HCT116 (cell line): ENCODE measurements around the gene ADAMTS14. TPM values are rescaled to one million over a fixed set of nuclear protein-coding genes. Genes with fewer than 3 reads are reported as not detected.

Experiments used
- ATAC-seq: fragments of 200-7000 bp; cut with Tn5 transposase; 2 replicates; pipeline ENCODE4 v1.9.1; 2020; ENCODE audit warnings: mild to moderate bottlenecking, moderate library complexity
- BruUV-seq: library from RNA; stranded (reverse); fragments of 400-500 nt; replicated peaks from 2 replicates; lab custom pipeline; 2021; lab: Mats Ljungman, UMichigan
- CTCF ChIA-PET: fragments of 300-600 bp; sonication (Branson Sonifier 250); formaldehyde crosslinking; loops from one replicate; lab custom pipeline; 2021; ENCODE audit warnings: antibody characterized with exemption; lab: Charles Lee
- POLR2A ChIA-PET: fragments of 300-600, 350-600 bp; sonication (Branson Sonifier 250); formaldehyde crosslinking; loops from one replicate; lab custom pipeline; 2021; ENCODE audit warnings: antibody characterized with exemption; lab: Charles Lee
- RAD21 ChIA-PET, 2 experiments: fragments of 300-600 bp; sonication (Branson Sonifier 250); formaldehyde crosslinking; loops; one replicate each; lab custom pipeline; 2023; ENCODE audit warnings: low total read pairs in 2 of 2; ENCODE audit not compliant: uncharacterized antibody in 2 of 2, unreplicated experiment in 2 of 2, low non-redundant PET in 1 of 2; lab: Charles Lee
- DNase-seq: peaks from one replicate; pipeline ENCODE4 v3.0.0-alpha.2; 2010; ENCODE audit warnings: low read depth, low spot score
- H2AFZ ChIP-seq: fragments of 200-600 bp; shearing (Covaris generic), sonication (generic); 2 replicates; pipeline ENCODE4 v1.6.1; 2017; ENCODE audit warnings: low read depth, mixed run types, mixed read lengths, antibody characterized with exemption, low read length; ENCODE audit not compliant: poor library complexity, severe bottlenecking
- H3K27ac ChIP-seq: 2 replicates; pipeline ENCODE4 v1.5.1; 2012; ENCODE audit warnings: low read depth, low read length
- H3K27me3 ChIP-seq: fragments of 200-600 bp; sonication (generic); 2 replicates; pipeline ENCODE4 v1.6.1; 2016; ENCODE audit warnings: mixed run types, low read length, mixed read lengths; ENCODE audit not compliant: insufficient read depth
- H3K36me3 ChIP-seq, 2 experiments: fragments of 200-500 bp in 1 of 2; fragments of 200-600 bp in 1 of 2; sonication (Bioruptor generic) in 1 of 2; sonication (generic) in 1 of 2; 2 replicates each; pipeline versions ENCODE4 v1.5.1 to v1.6.1; 2014 to 2016; ENCODE audit warnings: low read length in 2 of 2, inconsistent platforms in 1 of 2, mixed read lengths in 1 of 2, mixed run types in 1 of 2; ENCODE audit not compliant: insufficient read depth in 2 of 2, control insufficient read depth in 1 of 2
- H3K4me1 ChIP-seq, 2 experiments: fragments of 200-600 bp in 1 of 2; sonication (generic) in 1 of 2; 2 replicates each; pipeline versions ENCODE4 v1.5.1 to v1.6.1; 2012 to 2017; ENCODE audit warnings: low read length in 2 of 2, inconsistent platforms in 1 of 2, mild to moderate bottlenecking in 1 of 2, mixed read lengths in 1 of 2, mixed run types in 1 of 2, moderate library complexity in 1 of 2; ENCODE audit not compliant: insufficient read depth in 2 of 2, control insufficient read depth in 1 of 2
- H3K4me2 ChIP-seq: fragments of 200-600 bp; sonication (generic); 2 replicates; pipeline ENCODE4 v1.6.1; 2017; ENCODE audit warnings: mixed run types, low read length, mixed read lengths
- H3K4me3 ChIP-seq, 2 experiments: fragments of 200-600 bp in 1 of 2; sonication (generic) in 1 of 2; replicated peaks in 1 of 2; 2 replicates each; pipeline ENCODE4 v1.5.1; 2011 to 2016; ENCODE audit warnings: low read length in 2 of 2, control low read depth in 1 of 2, low read depth in 1 of 2, mild to moderate bottlenecking in 1 of 2, mixed read lengths in 1 of 2, mixed run types in 1 of 2
- H3K79me2 ChIP-seq: fragments of 200-600 bp; sonication (generic); 2 replicates; pipeline ENCODE4 v1.6.1; 2017; ENCODE audit warnings: mild to moderate bottlenecking, mixed run types, low read length, moderate library complexity, mixed read lengths; ENCODE audit not compliant: insufficient read depth
- H3K9ac ChIP-seq: fragments of 200-600 bp; sonication (generic); 2 replicates; pipeline ENCODE4 v1.6.1; 2016; ENCODE audit warnings: low read length, mixed read lengths
- H3K9me2 ChIP-seq: fragments of 200-600 bp; sonication (generic), shearing (Covaris generic); 2 replicates; pipeline ENCODE4 v1.6.1; 2017; ENCODE audit warnings: mixed run types, mild to moderate bottlenecking, moderate library complexity; ENCODE audit not compliant: insufficient read depth
- H3K9me3 ChIP-seq, 2 experiments: fragments of 200-500 bp in 1 of 2; fragments of 200-600 bp in 1 of 2; sonication (Bioruptor generic) in 1 of 2; sonication (generic) in 1 of 2; 2 replicates each; pipeline ENCODE4 v1.6.1; 2014 to 2017; ENCODE audit warnings: low read length in 2 of 2, mixed read lengths in 2 of 2, inconsistent platforms in 1 of 2, low read depth in 1 of 2, mild to moderate bottlenecking in 1 of 2, mixed run types in 1 of 2, moderate library complexity in 1 of 2; ENCODE audit not compliant: control insufficient read depth in 1 of 2, insufficient read depth in 1 of 2
- H4K20me1 ChIP-seq: fragments of 200-600 bp; sonication (generic), shearing (Covaris generic); 2 replicates; pipeline ENCODE4 v1.6.1; 2017; ENCODE audit warnings: mixed run types, mild to moderate bottlenecking, moderate library complexity; ENCODE audit not compliant: insufficient read depth
- CBX3 ChIP-seq: IDR thresholded peaks from 2 replicates; pipeline ENCODE4 v1.6.1; 2012; ENCODE audit warnings: low read depth
- EZH2 ChIP-seq: fragments of 200-600 bp; sonication (generic); IDR thresholded peaks from 2 replicates; pipeline ENCODE4 v1.6.1; 2017; ENCODE audit warnings: antibody characterized with exemption, mixed run types
- EZH2phosphoT487 ChIP-seq: fragments of 200-600 bp; IDR thresholded peaks from 2 replicates; pipeline ENCODE4 v1.6.1; 2018; ENCODE audit warnings: antibody characterized with exemption, borderline replicate concordance
- POLR2A ChIP-seq: IDR thresholded peaks from 2 replicates; pipeline ENCODE4 v1.7.0; 2011; ENCODE audit warnings: borderline replicate concordance; ENCODE audit not compliant: insufficient read depth, insufficient read length; ENCODE audit errors: extremely low read depth
- POLR2AphosphoS5 ChIP-seq: IDR thresholded peaks from 2 replicates; pipeline ENCODE4 v1.6.1; 2011; ENCODE audit warnings: mild to moderate bottlenecking, low read depth, low read length, moderate library complexity
- YY1 ChIP-seq: IDR thresholded peaks from 2 replicates; pipeline ENCODE4 v1.6.1; 2011; ENCODE audit warnings: low read length, low read depth, moderate library complexity, mild to moderate bottlenecking; ENCODE audit not compliant: insufficient replicate concordance; ENCODE audit errors: extremely low read depth
- ZFX ChIP-seq: fragments of 450-650 bp; IDR thresholded peaks from 2 replicates; pipeline ENCODE4 v1.6.1; 2017
- ZNF274 ChIP-seq: fragments of 200-500 bp; sonication (Bioruptor generic); IDR thresholded peaks from 2 replicates; pipeline ENCODE4 v1.6.1; 2014; ENCODE audit warnings: mild to moderate bottlenecking, low read depth, low read length, inconsistent platforms
- intact Hi-C: fragments of 100-400 bp; cut with micrococcal nuclease; formaldehyde crosslinking; loops from 2 replicates; pipeline ENCODE4 v1.10.0; 2022
- total RNA-seq: library from RNA; stranded (reverse); gene quantifications from one replicate; pipeline ENCODE4 v1.2.1, GENCODE V29; 2021; ENCODE audit not compliant: unreplicated experiment
- TF ChIP-seq, protein P1 (sequence below): IDR thresholded peaks from 2 replicates; pipeline ENCODE4 v1.6.1; 2012
- TF ChIP-seq, protein P2 (sequence below): IDR thresholded peaks from 2 replicates; pipeline ENCODE4 v1.6.1; 2012; ENCODE audit warnings: low read depth

The ADAMTS14 gene
- total RNA-seq, 1 experiment from 2014 or later = 13.2 TPM

DNA sequence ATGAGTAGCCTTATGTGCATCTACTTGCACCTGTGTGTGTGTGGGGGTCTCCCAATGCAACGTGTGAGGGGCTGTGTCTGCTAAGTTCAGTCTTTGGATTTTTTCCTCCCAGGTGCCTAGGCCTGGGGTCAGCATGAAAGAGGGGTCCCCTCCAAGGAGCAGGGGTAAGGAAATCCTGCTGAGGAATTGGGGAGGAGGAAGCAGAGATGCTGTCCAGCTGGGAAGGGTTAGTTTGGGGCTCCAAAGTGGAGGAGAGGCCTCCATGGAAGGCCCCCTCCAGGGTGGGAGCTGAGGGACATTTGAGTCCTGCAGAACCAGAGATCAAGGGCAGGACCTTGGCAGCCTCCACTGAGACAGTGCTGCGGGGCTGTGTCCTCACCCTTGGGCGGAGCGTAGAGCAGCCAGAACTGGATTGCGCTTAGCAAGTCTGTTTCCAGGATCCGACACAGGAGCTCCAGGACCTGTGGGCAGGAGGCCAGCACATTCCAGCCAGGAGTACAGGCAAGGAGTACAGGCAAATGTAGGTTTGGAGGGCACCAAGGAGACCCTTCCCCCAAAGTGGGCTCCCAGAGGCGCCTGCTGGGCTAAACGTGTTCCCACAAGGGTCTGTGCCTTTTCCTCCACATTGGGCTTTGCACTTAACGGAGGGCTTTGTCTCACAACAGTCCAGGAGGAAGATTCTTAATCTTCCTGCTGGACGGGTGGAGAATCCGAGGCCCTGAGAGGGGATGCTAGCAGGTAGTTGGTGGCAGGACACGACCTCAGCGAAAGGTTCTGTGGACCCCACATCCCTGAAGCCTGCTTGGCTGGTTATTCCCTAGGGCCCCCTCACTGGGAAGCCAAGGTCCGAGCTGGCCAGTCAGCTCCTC, 102.7 kb downstream of the ADAMTS14 start:
- TF ChIP-seq EZH2 = no peak
- no peak for TF ChIP-seq ZFX
- no peak for TF ChIP-seq YY1
- TF ChIP-seq, protein P1, sequence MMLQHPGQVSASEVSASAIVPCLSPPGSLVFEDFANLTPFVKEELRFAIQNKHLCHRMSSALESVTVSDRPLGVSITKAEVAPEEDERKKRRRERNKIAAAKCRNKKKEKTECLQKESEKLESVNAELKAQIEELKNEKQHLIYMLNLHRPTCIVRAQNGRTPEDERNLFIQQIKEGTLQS = no peak
- TF ChIP-seq POLR2AphosphoS5 = no peak
- TF ChIP-seq CBX3 = no peak
- TF ChIP-seq POLR2A = no peak
- Histone ChIP-seq H3K9me2 (no peaks in the 10 kb centered on the region), H3K36me3 (no peaks in the 10 kb centered on the region), H3K27me3 (no peaks in the 10 kb centered on the region), H3K9ac (no peak overlapping the region), H3K4me3 (no peak overlapping the region), H3K27ac (no peak overlapping the region), H3K9me3 (no peaks in the 10 kb centered on the region), H2AFZ (no peak overlapping the region), H4K20me1 (no peaks in the 10 kb centered on the region), H3K4me2 (no peak overlapping the region), H3K4me1 (peaks cover 0 to 27% of the 10 kb centered on the region in 2 experiments; a peak in 2 of 4 replicates), H3K79me2 (no peaks in the 10 kb centered on the region)
- DNase-seq = no peak
- no TSS peak for BruUV-seq
- CTCF ChIA-PET = no interaction called here
- intact Hi-C loops = no loop called here
- 0 out of 2 replicates have a peak, but pooled peaks have one; percentile 38 for ATAC-seq
- POLR2A ChIA-PET = no interaction called here
- RAD21 ChIA-PET = no interaction called here

DNA sequence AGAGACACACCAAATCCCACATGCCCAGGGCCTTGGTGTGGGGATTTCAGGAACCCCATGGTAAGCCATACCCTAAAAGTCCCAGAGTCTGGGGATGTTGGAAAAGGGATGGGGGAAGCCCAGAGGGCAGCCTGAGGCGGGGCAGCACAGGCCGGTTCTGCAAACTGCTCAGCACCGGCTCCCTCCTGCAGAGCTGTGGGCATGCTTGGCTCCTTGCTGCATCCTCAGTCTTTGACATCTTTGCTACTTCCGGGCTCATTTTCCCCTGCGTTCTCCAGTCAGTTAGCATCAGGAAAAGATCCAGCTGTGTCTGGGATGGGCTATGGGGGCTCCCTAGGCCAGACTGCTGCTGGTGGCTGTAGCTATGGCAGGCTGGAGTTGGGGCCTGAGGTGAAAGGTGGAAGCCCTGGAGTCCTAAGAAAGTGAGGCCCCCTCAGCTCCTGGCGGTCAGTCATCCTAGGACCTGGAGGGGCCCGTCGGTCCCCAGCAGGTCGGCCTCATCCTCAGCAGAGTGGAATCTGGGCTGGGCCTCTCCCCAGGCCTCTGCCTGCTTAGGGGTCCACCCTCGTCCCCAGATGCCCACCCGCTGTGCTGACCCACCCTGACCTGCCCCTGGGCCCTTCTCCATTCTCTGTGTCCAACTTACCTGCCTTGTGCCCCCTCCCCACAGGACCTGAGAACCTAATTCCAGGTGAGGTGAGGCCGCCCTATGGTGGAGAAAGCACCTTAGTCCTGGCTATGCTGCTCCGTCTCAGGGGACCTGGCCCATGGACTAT, 103.6 kb downstream of the ADAMTS14 start:
- ChIA-PET RAD21 (no interaction called here), CTCF (no interaction called here), POLR2A (no interaction called here)
- DNase-seq (no peak), ATAC-seq (no peak)
- no peaks in the 10 kb centered on the region for H4K20me1 ChIP-seq
- H3K9ac ChIP-seq = no peak overlapping the region
- TF ChIP-seq, protein P2, sequence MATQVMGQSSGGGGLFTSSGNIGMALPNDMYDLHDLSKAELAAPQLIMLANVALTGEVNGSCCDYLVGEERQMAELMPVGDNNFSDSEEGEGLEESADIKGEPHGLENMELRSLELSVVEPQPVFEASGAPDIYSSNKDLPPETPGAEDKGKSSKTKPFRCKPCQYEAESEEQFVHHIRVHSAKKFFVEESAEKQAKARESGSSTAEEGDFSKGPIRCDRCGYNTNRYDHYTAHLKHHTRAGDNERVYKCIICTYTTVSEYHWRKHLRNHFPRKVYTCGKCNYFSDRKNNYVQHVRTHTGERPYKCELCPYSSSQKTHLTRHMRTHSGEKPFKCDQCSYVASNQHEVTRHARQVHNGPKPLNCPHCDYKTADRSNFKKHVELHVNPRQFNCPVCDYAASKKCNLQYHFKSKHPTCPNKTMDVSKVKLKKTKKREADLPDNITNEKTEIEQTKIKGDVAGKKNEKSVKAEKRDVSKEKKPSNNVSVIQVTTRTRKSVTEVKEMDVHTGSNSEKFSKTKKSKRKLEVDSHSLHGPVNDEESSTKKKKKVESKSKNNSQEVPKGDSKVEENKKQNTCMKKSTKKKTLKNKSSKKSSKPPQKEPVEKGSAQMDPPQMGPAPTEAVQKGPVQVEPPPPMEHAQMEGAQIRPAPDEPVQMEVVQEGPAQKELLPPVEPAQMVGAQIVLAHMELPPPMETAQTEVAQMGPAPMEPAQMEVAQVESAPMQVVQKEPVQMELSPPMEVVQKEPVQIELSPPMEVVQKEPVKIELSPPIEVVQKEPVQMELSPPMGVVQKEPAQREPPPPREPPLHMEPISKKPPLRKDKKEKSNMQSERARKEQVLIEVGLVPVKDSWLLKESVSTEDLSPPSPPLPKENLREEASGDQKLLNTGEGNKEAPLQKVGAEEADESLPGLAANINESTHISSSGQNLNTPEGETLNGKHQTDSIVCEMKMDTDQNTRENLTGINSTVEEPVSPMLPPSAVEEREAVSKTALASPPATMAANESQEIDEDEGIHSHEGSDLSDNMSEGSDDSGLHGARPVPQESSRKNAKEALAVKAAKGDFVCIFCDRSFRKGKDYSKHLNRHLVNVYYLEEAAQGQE = no peak
- TF ChIP-seq EZH2phosphoT487 (no peak), ZNF274 (no peak), POLR2AphosphoS5 (no peak), ZFX (no peak)
- H3K9me2 ChIP-seq = no peaks in the 10 kb centered on the region
- H2AFZ ChIP-seq = no peak overlapping the region
- H3K79me2 ChIP-seq = no peaks in the 10 kb centered on the region
- no peak overlapping the region for H3K4me3 ChIP-seq
- H3K27ac ChIP-seq = no peak overlapping the region
- H3K27me3 ChIP-seq = no peaks in the 10 kb centered on the region
- intact Hi-C loops = no loop called here
- no peak overlapping the region for H3K4me2 ChIP-seq
- BruUV-seq = no TSS peak
- H3K4me1 ChIP-seq = peaks cover 0 to 27% of the 10 kb centered on the region in 2 experiments; a peak in 2 of 4 replicates
- no peaks in the 10 kb centered on the region for H3K36me3 ChIP-seq
- H3K9me3 ChIP-seq = no peaks in the 10 kb centered on the region
